ENCODE measurements around the gene ZNF316.
"Not testable (repeated sequence)": the region's sequence is repeated elsewhere in the genome, so short reads cannot be mapped to it uniquely, and the experiment has no call there.

ZNF316 gene

GRCh38 chr7:6646465-6646864 is 9.3 kb downstream of the ZNF316 start:
- in situ Hi-C loops (cut with MboI; ENCODE audit: low sequenced_read_pairs): no loop called here

- in situ Hi-C loops (cut with MboI; ENCODE audit: low sequenced_read_pairs): no loop called here
These were observed 10.0 kb downstream of the ZNF316 start for GRCh38 chr7:6647080-6647479.

GRCh38 chr7:6647541-6647940 is 10.4 kb downstream of the ZNF316 start:
- in situ Hi-C loops (cut with MboI; ENCODE audit: low sequenced_read_pairs): no loop called here

GRCh38 chr7:6648066-6648814 is 11.1 kb downstream of the ZNF316 start:
- in situ Hi-C loops (cut with MboI; ENCODE audit: low sequenced_read_pairs): no loop called here

GRCh38 chr7:6648815-6649104 is 11.6 kb downstream of the ZNF316 start:
- in situ Hi-C loops (cut with MboI; ENCODE audit: low sequenced_read_pairs): no loop called here

- in situ Hi-C loops (cut with MboI; ENCODE audit: low sequenced_read_pairs): no loop called here
These were observed 12.3 kb downstream of the ZNF316 start for GRCh38 chr7:6649241-6649961.

- in situ Hi-C loops (cut with MboI; ENCODE audit: low sequenced_read_pairs): no loop called here
These were observed 13.0 kb downstream of the ZNF316 start for GRCh38 chr7:6650086-6650485.

- in situ Hi-C loops (cut with MboI; ENCODE audit: low sequenced_read_pairs): no loop called here
These were observed 13.4 kb downstream of the ZNF316 start for GRCh38 chr7:6650521-6651011.

- in situ Hi-C loops (cut with MboI; ENCODE audit: low sequenced_read_pairs): no loop called here
These were observed 14.8 kb downstream of the ZNF316 start for GRCh38 chr7:6651851-6652445.

- in situ Hi-C loops (cut with MboI; ENCODE audit: low sequenced_read_pairs): no loop called here
These were observed 15.4 kb downstream of the ZNF316 start for GRCh38 chr7:6652446-6653011.

- in situ Hi-C loops (cut with MboI; ENCODE audit: low sequenced_read_pairs): no loop called here
These were observed 16.2 kb downstream of the ZNF316 start for GRCh38 chr7:6653071-6654003.

- in situ Hi-C loops (cut with MboI; ENCODE audit: low sequenced_read_pairs): no loop called here
These were observed 17.2 kb downstream of the ZNF316 start for GRCh38 chr7:6654113-6654841.

- in situ Hi-C loops (cut with MboI; ENCODE audit: low sequenced_read_pairs): no loop called here
These were observed 17.9 kb downstream of the ZNF316 start for GRCh38 chr7:6654842-6655610.

GRCh38 chr7:6655636-6656385 is 18.7 kb downstream of the ZNF316 start:
- in situ Hi-C loops (cut with MboI; ENCODE audit: low sequenced_read_pairs): no loop called here

GRCh38 chr7:6656413-6656812 is 19.3 kb downstream of the ZNF316 start:
- in situ Hi-C loops (cut with MboI; ENCODE audit: low sequenced_read_pairs): no loop called here

- in situ Hi-C loops (cut with MboI; ENCODE audit: low sequenced_read_pairs): no loop called here
These were observed 21.7 kb downstream of the ZNF316 start for GRCh38 chr7:6658618-6659345.

GRCh38 chr7:6670851-6671250 is 33.7 kb downstream of the ZNF316 start:
- in situ Hi-C loops (cut with MboI; ENCODE audit: low sequenced_read_pairs): not testable (repeated sequence)

Measured in HL-60/S4 (cell line).